Measurements from ENCODE around the gene RHOH. TPM values are rescaled to one million over a fixed set of nuclear protein-coding genes. Genes with fewer than 3 reads are reported as not detected.
"Not testable (repeated sequence)": the region's sequence is repeated elsewhere in the genome, so short reads cannot be mapped to it uniquely, and the experiment has no call there.

RHOH gene
- total and polyA plus RNA-seq, 2 of the 13 experiments (the other 11 are each of a cell fraction or from before 2014, with no cell fraction given) = 0.57 TPM; not detected in 1

DNA sequence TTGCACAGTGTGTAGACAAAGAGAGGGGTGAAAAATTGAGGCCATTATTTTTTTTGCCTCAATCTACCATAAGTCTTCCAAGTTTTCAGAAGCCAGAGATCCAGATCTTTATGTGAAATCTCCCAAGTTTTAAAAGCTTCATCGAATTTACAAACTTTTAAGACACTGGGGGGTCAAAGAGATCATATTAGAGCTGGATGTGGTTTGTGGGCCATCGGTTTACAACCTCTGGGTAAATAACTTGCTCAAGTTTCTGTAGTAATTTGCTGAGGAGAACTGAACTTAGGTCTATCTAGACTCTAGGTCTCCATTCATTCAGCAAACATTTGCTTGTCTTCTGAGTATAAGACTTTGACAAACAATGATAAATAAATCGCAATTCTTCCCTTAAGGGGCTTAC is 84.3 kb downstream of the RHOH start (continued):
- TF ChIP-seq, protein P1, sequence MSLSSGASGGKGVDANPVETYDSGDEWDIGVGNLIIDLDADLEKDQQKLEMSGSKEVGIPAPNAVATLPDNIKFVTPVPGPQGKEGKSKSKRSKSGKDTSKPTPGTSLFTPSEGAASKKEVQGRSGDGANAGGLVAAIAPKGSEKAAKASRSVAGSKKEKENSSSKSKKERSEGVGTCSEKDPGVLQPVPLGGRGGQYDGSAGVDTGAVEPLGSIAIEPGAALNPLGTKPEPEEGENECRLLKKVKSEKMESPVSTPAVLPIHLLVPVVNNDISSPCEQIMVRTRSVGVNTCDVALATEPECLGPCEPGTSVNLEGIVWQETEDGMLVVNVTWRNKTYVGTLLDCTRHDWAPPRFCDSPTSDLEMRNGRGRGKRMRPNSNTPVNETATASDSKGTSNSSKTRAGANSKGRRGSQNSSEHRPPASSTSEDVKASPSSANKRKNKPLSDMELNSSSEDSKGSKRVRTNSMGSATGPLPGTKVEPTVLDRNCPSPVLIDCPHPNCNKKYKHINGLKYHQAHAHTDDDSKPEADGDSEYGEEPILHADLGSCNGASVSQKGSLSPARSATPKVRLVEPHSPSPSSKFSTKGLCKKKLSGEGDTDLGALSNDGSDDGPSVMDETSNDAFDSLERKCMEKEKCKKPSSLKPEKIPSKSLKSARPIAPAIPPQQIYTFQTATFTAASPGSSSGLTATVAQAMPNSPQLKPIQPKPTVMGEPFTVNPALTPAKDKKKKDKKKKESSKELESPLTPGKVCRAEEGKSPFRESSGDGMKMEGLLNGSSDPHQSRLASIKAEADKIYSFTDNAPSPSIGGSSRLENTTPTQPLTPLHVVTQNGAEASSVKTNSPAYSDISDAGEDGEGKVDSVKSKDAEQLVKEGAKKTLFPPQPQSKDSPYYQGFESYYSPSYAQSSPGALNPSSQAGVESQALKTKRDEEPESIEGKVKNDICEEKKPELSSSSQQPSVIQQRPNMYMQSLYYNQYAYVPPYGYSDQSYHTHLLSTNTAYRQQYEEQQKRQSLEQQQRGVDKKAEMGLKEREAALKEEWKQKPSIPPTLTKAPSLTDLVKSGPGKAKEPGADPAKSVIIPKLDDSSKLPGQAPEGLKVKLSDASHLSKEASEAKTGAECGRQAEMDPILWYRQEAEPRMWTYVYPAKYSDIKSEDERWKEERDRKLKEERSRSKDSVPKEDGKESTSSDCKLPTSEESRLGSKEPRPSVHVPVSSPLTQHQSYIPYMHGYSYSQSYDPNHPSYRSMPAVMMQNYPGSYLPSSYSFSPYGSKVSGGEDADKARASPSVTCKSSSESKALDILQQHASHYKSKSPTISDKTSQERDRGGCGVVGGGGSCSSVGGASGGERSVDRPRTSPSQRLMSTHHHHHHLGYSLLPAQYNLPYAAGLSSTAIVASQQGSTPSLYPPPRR (CRISPR knock-in tag; IDR thresholded peaks at IDR 0.05; ENCODE audit: borderline replicate concordance) = no peak
- TF ChIP-seq ZNF746 (CRISPR knock-in tag; IDR thresholded peaks at IDR 0.05) = no peak
- TF ChIP-seq POLR2AphosphoS2 (IDR thresholded peaks at IDR 0.05; ENCODE audit: low read depth, low read length) = no peak
- no peak for TF ChIP-seq MLLT10 (CRISPR knock-in tag; IDR thresholded peaks at IDR 0.05)
- no peak for TF ChIP-seq ZNF350 (CRISPR knock-in tag; IDR thresholded peaks at IDR 0.05; ENCODE audit: borderline replicate concordance, low read depth)
- no peak for TF ChIP-seq FOXC1 (CRISPR knock-in tag; IDR thresholded peaks at IDR 0.05; ENCODE audit: borderline replicate concordance)

DNA sequence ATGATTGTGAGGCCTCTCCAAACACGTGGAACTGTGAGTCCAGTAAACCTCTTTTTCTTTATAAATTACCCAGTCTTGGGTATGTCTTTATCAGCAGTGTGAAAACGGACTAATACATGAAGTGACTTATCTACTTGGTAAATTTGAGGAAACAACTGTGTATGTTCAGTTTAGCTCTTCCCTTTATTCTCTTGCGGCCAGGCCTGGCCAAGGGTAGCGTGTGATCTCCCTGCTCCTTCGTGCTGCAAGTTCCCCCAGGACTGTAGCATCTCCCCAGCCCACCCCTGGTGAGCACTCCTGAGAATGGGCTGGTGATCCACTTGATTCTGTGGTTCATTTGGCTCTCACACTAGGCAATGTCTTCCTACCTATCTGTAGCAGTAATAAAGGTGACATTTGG is 85.1 kb downstream of the RHOH start:
- ATAC-seq = no peak
- WGBS (ENCODE audit: low lambda C conversion rate) = 32% methylated on average over 3 of the region's 5 CpGs

DNA sequence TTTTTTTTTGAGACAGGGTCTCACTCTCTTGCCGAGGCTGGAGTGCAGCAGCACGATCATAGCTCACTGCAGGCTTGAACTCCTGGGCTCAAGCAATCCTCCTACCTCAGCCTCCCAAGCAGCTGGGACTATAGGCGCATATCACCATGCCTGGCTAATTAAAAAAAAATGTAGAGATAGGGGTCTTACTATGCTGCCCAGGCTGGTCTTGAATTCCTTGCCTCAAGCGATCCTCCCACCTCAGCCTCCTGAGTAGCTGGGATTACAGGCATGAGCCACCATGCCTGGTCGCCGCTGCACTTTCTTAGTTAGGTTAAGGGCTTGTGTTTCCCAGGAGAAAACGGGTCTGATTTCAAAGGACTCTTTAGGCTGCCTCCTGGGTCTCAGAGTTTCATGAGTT is 86.0 kb downstream of the RHOH start:
- H3K4me3 ChIP-seq (replicated peaks in 1 of 3; ENCODE audit: insufficient read depth in 1 of 3, low read depth in 2 of 3, low read length in 3 of 3); FAIRE-seq; H3K9me3 ChIP-seq (ENCODE audit: low read length); in situ Hi-C loops (cut with HindIII; ENCODE audit: extremely low pct_ligation_motif_present, low pct_unique_long_range_greater_than_20kb); H3K27ac ChIP-seq (ENCODE audit: extremely low read length, insufficient read depth, low read length); DNase-seq (ENCODE audit: low spot score); H2AFZ ChIP-seq (ENCODE audit: low read length); intact Hi-C loops (cut with micrococcal nuclease; ENCODE audit: unreplicated experiment); CTCF ChIA-PET (ENCODE audit: low intra/inter-chr PET ratio, low total read pairs); H4K20me1 ChIP-seq (ENCODE audit: insufficient read depth, low read length); H3K9ac ChIP-seq (ENCODE audit: insufficient read depth, low read depth, low read length); H3K27me3 ChIP-seq (ENCODE audit: control insufficient read depth in 1 of 2, insufficient read depth in 2 of 2, low read length in 2 of 2); H3K4me2 ChIP-seq (ENCODE audit: low read depth, low read length); POLR2A ChIA-PET; H3K79me2 ChIP-seq (ENCODE audit: insufficient read depth, low read length); H3K4me1 ChIP-seq (ENCODE audit: insufficient read depth, low read length); BruUV-seq (replicated peaks); ATAC-seq; H3K36me3 ChIP-seq (replicated peaks in 1 of 2; ENCODE audit: control insufficient read depth in 1 of 2, insufficient read depth in 2 of 2, low read length in 2 of 2): not testable (repeated sequence)
- 52% methylated on average over 7 of the region's 7 CpGs for WGBS (ENCODE audit: low lambda C conversion rate)

More for the DNA sequence above, 85.1 kb downstream of the RHOH start:
- no peaks in the 10 kb centered on the region for H3K4me1 ChIP-seq (ENCODE audit: insufficient read depth, low read length)
- H4K20me1 ChIP-seq (ENCODE audit: insufficient read depth, low read length) = no peaks in the 10 kb centered on the region
- DNase-seq (ENCODE audit: low spot score) (no peak), FAIRE-seq (no peak)
- H3K9me3 ChIP-seq (ENCODE audit: low read length) = no peaks in the 10 kb centered on the region
- no peaks in the 10 kb centered on the region for H3K79me2 ChIP-seq (ENCODE audit: insufficient read depth, low read length)
- TF ChIP-seq, protein P2, sequence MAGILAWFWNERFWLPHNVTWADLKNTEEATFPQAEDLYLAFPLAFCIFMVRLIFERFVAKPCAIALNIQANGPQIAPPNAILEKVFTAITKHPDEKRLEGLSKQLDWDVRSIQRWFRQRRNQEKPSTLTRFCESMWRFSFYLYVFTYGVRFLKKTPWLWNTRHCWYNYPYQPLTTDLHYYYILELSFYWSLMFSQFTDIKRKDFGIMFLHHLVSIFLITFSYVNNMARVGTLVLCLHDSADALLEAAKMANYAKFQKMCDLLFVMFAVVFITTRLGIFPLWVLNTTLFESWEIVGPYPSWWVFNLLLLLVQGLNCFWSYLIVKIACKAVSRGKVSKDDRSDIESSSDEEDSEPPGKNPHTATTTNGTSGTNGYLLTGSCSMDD (CRISPR knock-in tag; IDR thresholded peaks at IDR 0.05) = no peak
- TF ChIP-seq TBX3 (IDR thresholded peaks at IDR 0.05; ENCODE audit: borderline replicate concordance) = no peak
- no peak for TF ChIP-seq EZH2 (conservative IDR thresholded peaks at IDR 0.05; ENCODE audit: low read depth, low read length)
- no peak for TF ChIP-seq ZNF549 (CRISPR knock-in tag; IDR thresholded peaks at IDR 0.05)
- no peak for TF ChIP-seq POGZ (CRISPR knock-in tag; IDR thresholded peaks at IDR 0.05)
- TF ChIP-seq ZNF709 (CRISPR knock-in tag; IDR thresholded peaks at IDR 0.05) = no peak
- TF ChIP-seq NCOA1 (CRISPR knock-in tag; IDR thresholded peaks at IDR 0.05) = no peak
- TF ChIP-seq RBM39 (IDR thresholded peaks at IDR 0.05; ENCODE audit: low read depth, low read length, poor library complexity, severe bottlenecking) = no peak
- ChIA-PET CTCF (ENCODE audit: low intra/inter-chr PET ratio, low total read pairs) (no interaction called here), POLR2A (no interaction called here)
- BruUV-seq (replicated peaks) = no TSS peak
- intact Hi-C loops (cut with micrococcal nuclease; ENCODE audit: unreplicated experiment) (no loop called here), in situ Hi-C loops (cut with HindIII; ENCODE audit: extremely low pct_ligation_motif_present, low pct_unique_long_range_greater_than_20kb) (no loop called here)
- H3K27me3 ChIP-seq (ENCODE audit: control insufficient read depth in 1 of 2, insufficient read depth in 2 of 2, low read length in 2 of 2) = peaks cover 0 to 9% of the 10 kb centered on the region in 2 experiments; a peak in 1 of 5 replicates
- H2AFZ ChIP-seq (ENCODE audit: low read length) = no peak overlapping the region
- H3K4me2 ChIP-seq (ENCODE audit: low read depth, low read length) = no peak overlapping the region
- no peak overlapping the region for H3K9ac ChIP-seq (ENCODE audit: insufficient read depth, low read depth, low read length)
- no peak overlapping the region for H3K27ac ChIP-seq (ENCODE audit: extremely low read length, insufficient read depth, low read length)
- no peak overlapping the region for H3K4me3 ChIP-seq (replicated peaks in 1 of 3; ENCODE audit: insufficient read depth in 1 of 3, low read depth in 2 of 3, low read length in 3 of 3)
- no peaks in the 10 kb centered on the region for H3K36me3 ChIP-seq (replicated peaks in 1 of 2; ENCODE audit: control insufficient read depth in 1 of 2, insufficient read depth in 2 of 2, low read length in 2 of 2)

Data from HepG2 (cell line).